Neutrophil (primary cell): ENCODE results near the gene ST8SIA3.

Experiments
- H3K27ac ChIP-seq: fragments of 200-600 bp; sonication (generic); 2 replicates; pipeline ENCODE4 v1.5.1; 2016; ENCODE audit warnings: mild to moderate bottlenecking, moderate library complexity
- H3K27me3 ChIP-seq: fragments of 200-600 bp; sonication (generic); 2 replicates; pipeline ENCODE4 v1.6.0; 2016; ENCODE audit warnings: mild to moderate bottlenecking
- H3K36me3 ChIP-seq: fragments of 200-600 bp; sonication (generic); 2 replicates; pipeline ENCODE4 v1.5.1; 2017
- H3K4me1 ChIP-seq, 2 experiments: fragments of 200-600 bp in 1 of 2; sonication (generic) in 1 of 2; 1 replicate in 1 of 2; 2 replicates in 1 of 2; pipeline versions ENCODE4 v1.5.1 to v1.6.1; 2013 to 2016; ENCODE audit warnings: low read depth in 1 of 2, low read length in 1 of 2, mild to moderate bottlenecking in 1 of 2, moderate library complexity in 1 of 2; ENCODE audit not compliant: control insufficient read depth in 1 of 2, insufficient read depth in 1 of 2
- H3K4me3 ChIP-seq, 2 experiments: fragments of 200-600 bp in 1 of 2; sonication (generic) in 1 of 2; 1 replicate in 1 of 2; 2 replicates in 1 of 2; pipeline ENCODE4 v1.5.1; 2013 to 2016; ENCODE audit warnings: low read depth in 1 of 2, low read length in 1 of 2, mild to moderate bottlenecking in 1 of 2, moderate library complexity in 1 of 2
- H3K9me3 ChIP-seq: fragments of 200-600 bp; sonication (generic); 2 replicates; pipeline ENCODE4 v1.5.1; 2016
- CTCF ChIP-seq: fragments of 200-600 bp; sonication (generic); IDR thresholded peaks from 2 replicates; pipeline ENCODE4 v1.5.1; 2016; ENCODE audit warnings: antibody characterized with exemption

ST8SIA3 gene

GRCh38 chr18:57353137-57353939 lies 981 bp downstream of the ST8SIA3 start:
- no peaks in the 10 kb centered on the region for H3K9me3 ChIP-seq
- no peaks in the 10 kb centered on the region for H3K4me1 ChIP-seq
- H3K27me3 ChIP-seq, result peaks cover 75% of the 10 kb centered on the region
- no peak overlapping the region for H3K4me3 ChIP-seq
- no peak overlapping the region for H3K27ac ChIP-seq
- TF ChIP-seq CTCF, result no peak
- H3K36me3 ChIP-seq, result no peaks in the 10 kb centered on the region

GRCh38 chr18:57353940-57354461 lies 1.6 kb downstream of the ST8SIA3 start:
- Histone ChIP-seq H3K4me3 (no peak overlapping the region), H3K4me1 (no peaks in the 10 kb centered on the region), H3K36me3 (no peaks in the 10 kb centered on the region), H3K27me3 (peaks cover 75% of the 10 kb centered on the region), H3K9me3 (no peaks in the 10 kb centered on the region), H3K27ac (no peak overlapping the region)
- no peak for TF ChIP-seq CTCF

- Histone ChIP-seq H3K4me3 (no peak overlapping the region), H3K36me3 (no peaks in the 10 kb centered on the region), H3K27me3 (peaks cover 22% of the 10 kb centered on the region), H3K9me3 (no peaks in the 10 kb centered on the region), H3K27ac (no peak overlapping the region), H3K4me1 (no peaks in the 10 kb centered on the region)
- TF ChIP-seq CTCF, result no peak
These were observed 7.1 kb downstream of the ST8SIA3 start for GRCh38 chr18:57359433-57359832.

GRCh38 chr18:57362714-57363113 lies 10.4 kb downstream of the ST8SIA3 start:
- TF ChIP-seq CTCF, result no peak

GRCh38 chr18:57364460-57364859 lies 12.1 kb downstream of the ST8SIA3 start:
- Histone ChIP-seq H3K4me3 (no peak overlapping the region), H3K36me3 (no peaks in the 10 kb centered on the region), H3K9me3 (no peaks in the 10 kb centered on the region), H3K4me1 (no peaks in the 10 kb centered on the region), H3K27me3 (no peaks in the 10 kb centered on the region), H3K27ac (no peak overlapping the region)
- TF ChIP-seq CTCF, result no peak

More at GRCh38 chr18:57362714-57363113, 10.4 kb downstream of the ST8SIA3 start:
- Histone ChIP-seq H3K27ac (no peak overlapping the region), H3K9me3 (no peaks in the 10 kb centered on the region), H3K4me3 (no peak overlapping the region), H3K4me1 (no peaks in the 10 kb centered on the region), H3K36me3 (no peaks in the 10 kb centered on the region), H3K27me3 (no peaks in the 10 kb centered on the region)
